ENCODE results near the gene FARS2.

The FARS2 gene

GRCh38 chr6:5510331-5511133 lies 249.2 kb downstream of the FARS2 start:
- DNase-seq (ENCODE audit: extremely low read depth, insufficient read length): no peak
- Histone ChIP-seq H3K27me3 (replicated peaks; ENCODE audit: control insufficient read depth, insufficient read depth, low read length) (no peaks in the 10 kb centered on the region), H3K4me3 (replicated peaks; ENCODE audit: low read depth, low read length) (no peak overlapping the region), H3K36me3 (ENCODE audit: control insufficient read depth, insufficient read depth, low read length) (peaks cover 2% of the 10 kb centered on the region; the same call in 1 of the 2 replicates)
- no peak for TF ChIP-seq CTCF (IDR thresholded peaks at IDR 0.05; ENCODE audit: insufficient read depth, low read length, poor library complexity, severe bottlenecking)

GRCh38 chr6:5511954-5512353 lies 250.6 kb downstream of the FARS2 start:
- no peak for TF ChIP-seq CTCF (IDR thresholded peaks at IDR 0.05; ENCODE audit: insufficient read depth, low read length, poor library complexity, severe bottlenecking)
- no peak overlapping the region for H3K4me3 ChIP-seq (replicated peaks; ENCODE audit: low read depth, low read length)
- H3K27me3 ChIP-seq (replicated peaks; ENCODE audit: control insufficient read depth, insufficient read depth, low read length): no peaks in the 10 kb centered on the region
- H3K36me3 ChIP-seq (ENCODE audit: control insufficient read depth, insufficient read depth, low read length): peaks cover 2% of the 10 kb centered on the region; the same call in 1 of the 2 replicates
- DNase-seq (ENCODE audit: extremely low read depth, insufficient read length): no peak

- peaks cover 2% of the 10 kb centered on the region; the same call in 1 of the 2 replicates for H3K36me3 ChIP-seq (ENCODE audit: control insufficient read depth, insufficient read depth, low read length)
- DNase-seq (ENCODE audit: extremely low read depth, insufficient read length): no peak
- no peaks in the 10 kb centered on the region for H3K27me3 ChIP-seq (replicated peaks; ENCODE audit: control insufficient read depth, insufficient read depth, low read length)
- H3K4me3 ChIP-seq (replicated peaks; ENCODE audit: low read depth, low read length): no peak overlapping the region
- no peak for TF ChIP-seq CTCF (IDR thresholded peaks at IDR 0.05; ENCODE audit: insufficient read depth, low read length, poor library complexity, severe bottlenecking)
Measured at GRCh38 chr6:5512422-5512821, 251.1 kb downstream of the FARS2 start.

GRCh38 chr6:5513408-5513807 lies 252.1 kb downstream of the FARS2 start:
- no peak overlapping the region for H3K4me3 ChIP-seq (replicated peaks; ENCODE audit: low read depth, low read length)
- H3K27me3 ChIP-seq (replicated peaks; ENCODE audit: control insufficient read depth, insufficient read depth, low read length): no peaks in the 10 kb centered on the region
- H3K36me3 ChIP-seq (ENCODE audit: control insufficient read depth, insufficient read depth, low read length): peaks cover 2% of the 10 kb centered on the region; the same call in 1 of the 2 replicates
- TF ChIP-seq CTCF (IDR thresholded peaks at IDR 0.05; ENCODE audit: insufficient read depth, low read length, poor library complexity, severe bottlenecking): no peak
- DNase-seq (ENCODE audit: extremely low read depth, insufficient read length): no peak

- peaks cover 2% of the 10 kb centered on the region; the same call in 1 of the 2 replicates for H3K36me3 ChIP-seq (ENCODE audit: control insufficient read depth, insufficient read depth, low read length)
- TF ChIP-seq CTCF (IDR thresholded peaks at IDR 0.05; ENCODE audit: insufficient read depth, low read length, poor library complexity, severe bottlenecking): no peak
- DNase-seq (ENCODE audit: extremely low read depth, insufficient read length): no peak
- H3K4me3 ChIP-seq (replicated peaks; ENCODE audit: low read depth, low read length): no peak overlapping the region
- H3K27me3 ChIP-seq (replicated peaks; ENCODE audit: control insufficient read depth, insufficient read depth, low read length): no peaks in the 10 kb centered on the region
Measured at GRCh38 chr6:5514353-5514752, 253.0 kb downstream of the FARS2 start.
